IPS-18a (cell line): ENCODE measurements around the gene PREP.
"Not testable (repeated sequence)": the region's sequence is repeated elsewhere in the genome, so short reads cannot be mapped to it uniquely, and the experiment has no call there.

Experiments
- H3K27ac ChIP-seq: one replicate; pipeline ENCODE4 v1.5.1; 2013; ENCODE audit warnings: low read length
- H3K27me3 ChIP-seq: one replicate; pipeline ENCODE4 v1.6.1; 2013; ENCODE audit warnings: mild to moderate bottlenecking, low read length; ENCODE audit not compliant: control insufficient read depth, insufficient read depth
- H3K36me3 ChIP-seq: one replicate; pipeline ENCODE4 v1.6.1; 2013; ENCODE audit warnings: low read depth, low read length; ENCODE audit not compliant: control insufficient read depth
- H3K4me1 ChIP-seq: one replicate; pipeline ENCODE4 v1.6.1; 2013; ENCODE audit warnings: low read depth, low read length; ENCODE audit not compliant: control insufficient read depth
- H3K4me3 ChIP-seq: one replicate; pipeline ENCODE4 v1.5.1; 2013; ENCODE audit warnings: low read length
- H3K9ac ChIP-seq: one replicate; pipeline ENCODE4 v1.6.1; 2013; ENCODE audit warnings: mild to moderate bottlenecking, low read length, moderate library complexity
- H3K9me3 ChIP-seq: one replicate; pipeline ENCODE4 v1.6.1; 2013; ENCODE audit warnings: low read depth, low read length; ENCODE audit not compliant: control insufficient read depth

The PREP gene

DNA sequence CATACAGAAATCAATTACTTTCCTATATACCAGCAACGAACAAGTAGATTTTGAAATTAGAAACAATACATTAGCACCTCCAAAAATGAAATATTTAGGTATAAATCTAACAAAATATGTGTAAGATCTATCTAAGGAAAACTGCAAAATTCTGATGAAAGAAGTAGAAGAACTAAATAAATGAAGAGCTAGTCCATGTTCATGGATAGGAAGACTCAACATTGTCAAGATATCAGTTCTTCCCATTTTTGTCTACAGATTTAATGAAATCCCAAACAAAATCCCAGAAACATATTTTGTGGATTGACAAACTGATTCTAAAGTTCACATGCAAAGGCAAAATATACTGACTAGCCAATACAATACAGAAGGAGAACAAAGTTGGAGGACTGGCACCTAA is 33.7 kb downstream of the PREP start:
- Histone ChIP-seq H3K36me3 (peaks cover 32% of the 10 kb centered on the region), H3K9ac (no peak overlapping the region), H3K27me3 (no peaks in the 10 kb centered on the region), H3K4me1 (no peaks in the 10 kb centered on the region), H3K4me3 (no peak overlapping the region), H3K27ac (no peak overlapping the region), H3K9me3 (no peaks in the 10 kb centered on the region)

GRCh38 chr6:105364243-105364642 is 38.6 kb downstream of the PREP start:
- Histone ChIP-seq H3K9me3 (no peaks in the 10 kb centered on the region), H3K4me3 (no peak overlapping the region), H3K27me3 (no peaks in the 10 kb centered on the region), H3K36me3 (peaks cover 28% of the 10 kb centered on the region), H3K4me1 (no peaks in the 10 kb centered on the region), H3K27ac (no peak overlapping the region), H3K9ac (no peak overlapping the region)

DNA sequence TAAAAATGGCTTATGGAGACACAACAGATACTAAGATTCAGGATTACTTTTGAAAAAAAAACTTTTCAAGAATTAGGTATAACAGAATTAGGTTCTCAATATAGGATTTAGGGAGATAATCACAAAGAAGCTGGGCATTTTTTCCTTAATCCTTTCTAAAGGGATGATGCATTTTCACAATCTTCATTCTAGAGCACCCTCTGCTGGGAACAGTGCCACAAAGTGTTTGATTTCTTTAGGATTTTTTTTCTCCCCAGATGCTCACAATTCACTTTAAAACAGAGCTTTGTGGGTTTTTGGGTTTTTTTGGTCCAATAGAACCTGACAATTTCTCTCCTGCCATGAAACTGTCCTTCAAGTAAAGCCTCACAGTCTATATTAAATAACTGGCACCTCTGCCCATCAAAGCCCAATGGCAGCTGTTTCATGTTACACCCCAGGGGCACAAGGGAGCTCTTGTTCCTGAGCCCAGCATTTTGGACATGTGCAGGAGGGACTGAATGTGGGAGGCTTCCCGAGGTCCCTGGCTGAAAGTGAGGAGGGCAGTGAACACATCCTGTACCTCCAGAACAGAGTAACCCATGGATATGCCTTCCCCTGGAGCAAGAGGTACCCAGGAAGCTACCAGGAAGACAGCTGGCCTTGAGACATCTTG is 39.7 kb downstream of the PREP start:
- Histone ChIP-seq H3K4me3 (no peak overlapping the region), H3K36me3 (peaks cover 29% of the 10 kb centered on the region), H3K9me3 (no peaks in the 10 kb centered on the region), H3K9ac (no peak overlapping the region), H3K27me3 (no peaks in the 10 kb centered on the region), H3K27ac (no peak overlapping the region), H3K4me1 (no peaks in the 10 kb centered on the region)

GRCh38 chr6:105359419-105360370 is 43.2 kb downstream of the PREP start:
- Histone ChIP-seq H3K36me3 (peaks cover 16% of the 10 kb centered on the region), H3K4me1 (no peaks in the 10 kb centered on the region), H3K9ac (no peak overlapping the region), H3K27me3 (no peaks in the 10 kb centered on the region), H3K27ac (no peak overlapping the region), H3K4me3 (no peak overlapping the region), H3K9me3 (no peaks in the 10 kb centered on the region)

DNA sequence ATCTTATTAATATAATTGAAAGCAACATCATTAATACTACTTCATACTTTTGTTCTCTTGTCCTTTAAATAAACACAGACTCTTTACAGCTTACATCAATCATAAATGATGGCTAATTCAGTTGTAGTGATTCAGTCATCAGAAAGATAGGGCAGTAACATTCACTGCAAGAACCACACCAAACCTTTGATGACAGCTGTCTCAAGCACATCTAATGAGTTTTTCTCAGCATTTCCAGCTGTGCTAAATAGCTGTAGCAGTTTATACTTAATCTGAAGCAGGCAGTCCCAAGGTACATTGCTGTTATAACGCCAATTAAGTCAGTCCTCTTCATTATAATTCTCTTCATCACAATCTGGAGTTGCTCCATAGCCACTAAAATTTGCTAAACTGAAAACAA is 45.7 kb downstream of the PREP start:
- H3K36me3 ChIP-seq = peaks cover 23% of the 10 kb centered on the region

GRCh38 chr6:105352037-105352617 is 50.8 kb downstream of the PREP start:
- Histone ChIP-seq H3K36me3 (peaks cover 32% of the 10 kb centered on the region), H3K27ac (no peak overlapping the region), H3K27me3 (no peaks in the 10 kb centered on the region), H3K9ac (no peak overlapping the region), H3K4me3 (no peak overlapping the region), H3K4me1 (no peaks in the 10 kb centered on the region), H3K9me3 (no peaks in the 10 kb centered on the region)

More for the DNA sequence above, 45.7 kb downstream of the PREP start:
- H3K27ac ChIP-seq = no peak overlapping the region
- no peaks in the 10 kb centered on the region for H3K4me1 ChIP-seq
- no peaks in the 10 kb centered on the region for H3K27me3 ChIP-seq
- no peak overlapping the region for H3K4me3 ChIP-seq
- no peaks in the 10 kb centered on the region for H3K9me3 ChIP-seq
- no peak overlapping the region for H3K9ac ChIP-seq

DNA sequence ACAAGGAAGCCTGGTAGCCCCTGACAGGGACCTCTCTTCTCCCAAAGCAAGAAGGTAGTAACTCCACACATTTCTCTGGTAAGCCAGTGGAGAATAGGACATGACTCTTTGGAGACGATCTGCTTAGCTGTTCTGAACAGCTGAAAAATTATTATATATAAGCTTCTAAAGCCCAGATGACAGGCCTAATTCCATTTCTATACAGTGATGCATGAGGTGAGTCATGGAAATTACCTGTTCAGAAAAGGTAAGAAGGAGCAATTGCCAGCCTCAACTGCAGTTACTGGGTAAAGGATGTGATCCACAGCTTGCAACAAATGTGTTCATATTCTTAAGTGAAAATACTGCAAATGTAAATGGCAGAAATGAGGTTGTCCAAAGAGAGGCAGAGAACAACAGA is 54.0 kb downstream of the PREP start:
- Histone ChIP-seq H3K36me3 (peaks cover 32% of the 10 kb centered on the region), H3K27ac (no peak overlapping the region), H3K9me3 (no peaks in the 10 kb centered on the region), H3K4me1 (no peaks in the 10 kb centered on the region), H3K4me3 (no peak overlapping the region), H3K9ac (no peak overlapping the region), H3K27me3 (no peaks in the 10 kb centered on the region)

DNA sequence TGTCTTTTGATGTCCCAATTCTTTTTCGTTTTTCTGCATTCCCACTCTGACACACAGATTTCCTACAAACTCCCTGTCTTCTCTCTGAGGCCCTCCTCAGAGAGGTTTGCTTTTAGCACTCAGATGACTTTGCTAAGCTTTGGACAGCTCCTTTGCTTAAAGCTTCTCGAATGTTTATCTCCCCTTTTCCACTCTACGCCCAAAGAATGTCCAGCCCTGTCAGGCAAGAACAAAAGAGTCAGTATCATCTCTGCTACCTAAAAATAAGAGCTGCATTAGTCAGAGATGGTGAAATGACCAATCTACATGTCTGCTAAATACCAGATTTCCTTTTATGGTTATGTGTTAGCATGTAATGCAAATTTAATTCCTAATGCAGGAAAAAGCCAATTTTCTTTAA is 56.8 kb downstream of the PREP start:
- Histone ChIP-seq H3K27me3 (no peaks in the 10 kb centered on the region), H3K36me3 (peaks cover 14% of the 10 kb centered on the region), H3K4me1 (no peaks in the 10 kb centered on the region), H3K4me3 (no peak overlapping the region), H3K27ac (no peak overlapping the region), H3K9me3 (no peaks in the 10 kb centered on the region), H3K9ac (no peak overlapping the region)

- no peak overlapping the region for H3K9ac ChIP-seq
- H3K27ac ChIP-seq = no peak overlapping the region
- no peaks in the 10 kb centered on the region for H3K9me3 ChIP-seq
- H3K4me3 ChIP-seq = no peak overlapping the region
- H3K27me3 ChIP-seq = no peaks in the 10 kb centered on the region
- peaks cover 10% of the 10 kb centered on the region for H3K36me3 ChIP-seq
- H3K4me1 ChIP-seq = no peaks in the 10 kb centered on the region
Measured at GRCh38 chr6:105345506-105345905, 57.4 kb downstream of the PREP start.

DNA sequence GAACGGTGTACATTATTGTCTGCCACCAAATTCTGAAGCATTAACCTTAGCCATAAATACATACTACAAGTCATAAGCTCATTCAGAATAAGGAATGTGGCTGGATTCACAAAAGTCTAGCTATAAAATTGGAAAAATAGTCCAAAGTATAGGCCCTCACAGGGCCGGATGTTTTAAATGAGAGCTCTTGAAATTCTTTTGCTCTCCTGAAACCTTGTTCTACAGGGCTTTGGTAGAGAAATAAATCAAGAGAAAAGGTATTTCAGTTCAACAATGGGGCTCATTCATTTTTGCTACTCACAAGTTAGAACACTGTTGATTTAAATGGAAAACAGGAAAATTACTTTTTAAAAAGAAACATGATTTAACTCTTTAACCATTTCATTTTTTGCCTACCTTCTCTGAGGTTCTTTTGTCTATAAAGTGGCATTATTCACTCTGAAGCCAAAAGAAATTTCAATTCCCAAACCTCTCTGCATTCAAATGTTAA is 58.0 kb downstream of the PREP start:
- Histone ChIP-seq H3K27ac (no peak overlapping the region), H3K4me1 (no peaks in the 10 kb centered on the region), H3K9me3 (no peaks in the 10 kb centered on the region), H3K4me3 (no peak overlapping the region), H3K9ac (no peak overlapping the region), H3K27me3 (no peaks in the 10 kb centered on the region), H3K36me3 (peaks cover 6% of the 10 kb centered on the region)

DNA sequence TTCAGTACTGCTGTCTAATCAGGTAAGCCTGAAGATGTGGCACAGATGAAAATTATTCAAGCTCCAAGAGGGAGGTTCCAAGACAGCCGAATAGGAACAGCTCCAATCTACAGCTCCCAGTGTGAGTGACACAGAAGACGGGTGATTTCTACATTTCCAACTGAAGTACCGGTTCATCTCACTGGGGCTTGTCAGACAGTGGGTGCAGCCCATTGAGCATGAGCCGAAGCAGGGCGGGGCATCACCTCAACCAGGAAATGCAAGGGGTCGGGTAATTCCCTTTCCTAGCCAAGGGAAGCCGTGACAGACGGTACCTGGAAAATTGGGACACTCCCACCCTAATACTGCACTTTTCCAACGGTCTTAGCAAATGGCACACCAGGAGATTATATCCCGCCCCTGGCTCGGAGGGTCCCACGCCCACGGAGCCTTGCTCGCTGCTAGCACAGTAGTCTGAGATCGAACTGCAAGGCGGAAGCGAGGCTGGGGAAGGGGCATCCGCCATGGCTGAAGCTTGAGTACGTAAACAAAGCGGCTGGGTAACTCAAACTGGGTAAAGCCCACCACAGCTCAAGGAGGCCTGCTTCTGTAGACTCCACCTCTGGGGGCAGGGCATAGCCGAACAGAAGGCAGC is 64.4 kb downstream of the PREP start:
- H3K4me1 ChIP-seq, H3K27me3 ChIP-seq, H3K27ac ChIP-seq, H3K9me3 ChIP-seq, H3K4me3 ChIP-seq, H3K36me3 ChIP-seq, H3K9ac ChIP-seq: not testable (repeated sequence)
